ENCODE measurements around the gene TMCO4. TPM values are rescaled to one million over a fixed set of nuclear protein-coding genes. Genes with fewer than 3 reads are reported as not detected.

TMCO4 gene
- total RNA-seq, 6 experiments from 2014 or later, result 6.4 to 13.5 (median 9.8) TPM

DNA sequence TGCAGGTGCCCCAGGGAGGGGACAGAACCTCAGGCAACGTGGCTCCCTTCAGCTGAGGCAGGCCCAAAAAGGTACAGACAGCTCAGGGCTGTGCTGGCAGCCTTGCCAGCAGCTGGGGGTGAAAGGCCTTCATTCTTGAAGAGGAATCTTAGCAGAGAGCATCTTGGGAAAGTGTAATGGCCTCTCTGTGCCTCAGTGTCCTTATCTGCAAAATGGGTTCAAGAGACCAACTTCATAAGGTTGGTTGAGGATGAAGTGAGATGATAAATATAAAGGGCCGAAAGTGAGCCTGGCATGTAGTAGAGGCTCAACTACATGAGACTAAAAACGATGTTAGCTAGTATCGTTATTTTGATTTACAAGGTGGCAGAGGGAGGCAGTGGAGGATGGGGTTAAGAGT lies 26.2 kb downstream of the TMCO4 start:
- 89% methylated on average over 4 of the region's 4 CpGs for WGBS (ENCODE audit: insufficient coverage, low coverage, low lambda C conversion rate, missing lambda C conversion rate)
- H3K4me3 ChIP-seq, result no peak overlapping the region
- no peak for TF ChIP-seq POLR2A (IDR thresholded peaks at IDR 0.05)
- TF ChIP-seq, protein P1, sequence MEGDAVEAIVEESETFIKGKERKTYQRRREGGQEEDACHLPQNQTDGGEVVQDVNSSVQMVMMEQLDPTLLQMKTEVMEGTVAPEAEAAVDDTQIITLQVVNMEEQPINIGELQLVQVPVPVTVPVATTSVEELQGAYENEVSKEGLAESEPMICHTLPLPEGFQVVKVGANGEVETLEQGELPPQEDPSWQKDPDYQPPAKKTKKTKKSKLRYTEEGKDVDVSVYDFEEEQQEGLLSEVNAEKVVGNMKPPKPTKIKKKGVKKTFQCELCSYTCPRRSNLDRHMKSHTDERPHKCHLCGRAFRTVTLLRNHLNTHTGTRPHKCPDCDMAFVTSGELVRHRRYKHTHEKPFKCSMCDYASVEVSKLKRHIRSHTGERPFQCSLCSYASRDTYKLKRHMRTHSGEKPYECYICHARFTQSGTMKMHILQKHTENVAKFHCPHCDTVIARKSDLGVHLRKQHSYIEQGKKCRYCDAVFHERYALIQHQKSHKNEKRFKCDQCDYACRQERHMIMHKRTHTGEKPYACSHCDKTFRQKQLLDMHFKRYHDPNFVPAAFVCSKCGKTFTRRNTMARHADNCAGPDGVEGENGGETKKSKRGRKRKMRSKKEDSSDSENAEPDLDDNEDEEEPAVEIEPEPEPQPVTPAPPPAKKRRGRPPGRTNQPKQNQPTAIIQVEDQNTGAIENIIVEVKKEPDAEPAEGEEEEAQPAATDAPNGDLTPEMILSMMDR (IDR thresholded peaks at IDR 0.05), result no peak
- H3K36me3 ChIP-seq, result peaks cover 0 to 5% (median 0%) of the 10 kb centered on the region in 4 donors
- DNase-seq, result no peak
- H3K27me3 ChIP-seq, result no peaks in the 10 kb centered on the region
- H3K4me1 ChIP-seq, result no peaks in the 10 kb centered on the region
- intact Hi-C loops (cut with DNase I), result no loop called here
- ATAC-seq, result no peak
- H3K9me3 ChIP-seq, result no peaks in the 10 kb centered on the region
- no peak overlapping the region for H3K27ac ChIP-seq

GRCh38 chr1:19772053-19772452 lies 27.7 kb downstream of the TMCO4 start:
- H3K4me3 ChIP-seq, result no peak overlapping the region
- no peak for TF ChIP-seq POLR2A (IDR thresholded peaks at IDR 0.05)
- TF ChIP-seq, protein P1 (IDR thresholded peaks at IDR 0.05), result no peak
- intact Hi-C loops (cut with DNase I), result no loop called here
- H3K27ac ChIP-seq, result no peak overlapping the region
- no peak for ATAC-seq
- whole genome bisulfite sequencing (ENCODE audit: insufficient coverage, low coverage, low lambda C conversion rate, missing lambda C conversion rate), result 93% methylated on average over 2 of the region's 9 CpGs
- H3K4me1 ChIP-seq, result no peaks in the 10 kb centered on the region
- no peaks in the 10 kb centered on the region for H3K9me3 ChIP-seq
- no peaks in the 10 kb centered on the region for H3K27me3 ChIP-seq
- DNase-seq, result no peak
- H3K36me3 ChIP-seq, result peaks cover 0 to 5% (median 0%) of the 10 kb centered on the region in 4 donors

- ATAC-seq (no peak), DNase-seq (no peak)
- TF ChIP-seq, protein P1 (IDR thresholded peaks at IDR 0.05), result no peak
- TF ChIP-seq POLR2A (IDR thresholded peaks at IDR 0.05), result no peak
- Histone ChIP-seq H3K4me1 (no peaks in the 10 kb centered on the region), H3K36me3 (peaks cover 0 to 5% (median 0%) of the 10 kb centered on the region in 4 donors), H3K9me3 (no peaks in the 10 kb centered on the region), H3K4me3 (no peak overlapping the region), H3K27ac (no peak overlapping the region), H3K27me3 (no peaks in the 10 kb centered on the region)
- intact Hi-C loops (cut with DNase I), result no loop called here
- WGBS (ENCODE audit: insufficient coverage, low coverage, low lambda C conversion rate, missing lambda C conversion rate), result 85% methylated on average over 6 of the region's 6 CpGs
These were observed 28.4 kb downstream of the TMCO4 start for GRCh38 chr1:19771350-19771749.

DNA sequence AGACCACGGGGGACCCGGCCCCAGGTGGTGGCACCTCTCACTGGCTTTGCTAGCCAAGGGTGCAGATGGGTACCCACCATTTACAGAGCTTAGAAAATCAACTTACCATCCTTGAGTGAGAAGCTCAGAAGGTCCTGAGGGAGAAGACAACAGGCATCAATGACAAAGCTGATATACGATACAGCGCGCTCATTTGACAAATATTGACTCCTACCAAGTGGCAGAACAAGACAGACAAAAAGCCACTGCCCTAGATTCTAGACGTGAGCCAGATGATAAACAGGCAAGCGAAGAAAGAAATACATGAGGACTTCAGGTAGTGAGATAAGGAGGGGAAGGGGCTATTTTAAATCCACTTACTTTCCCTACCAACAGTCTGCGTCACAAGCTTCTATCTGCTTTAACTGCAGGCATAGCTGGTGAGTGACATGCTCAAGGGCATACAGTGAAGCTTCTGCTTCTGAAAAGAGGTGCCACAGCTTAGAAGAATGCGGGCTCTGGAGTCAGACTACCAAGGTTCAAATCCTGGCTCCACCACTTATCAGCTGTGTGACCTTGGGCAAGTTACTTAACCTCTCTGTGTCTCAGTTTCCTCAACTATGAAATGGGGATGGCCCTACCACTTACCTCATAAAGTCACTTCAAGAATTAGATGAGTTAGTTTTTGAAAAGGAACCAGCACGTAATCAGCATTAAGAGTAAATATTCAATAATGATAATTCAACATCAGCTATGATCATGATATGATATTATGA lies 29.1 kb downstream of the TMCO4 start:
- TF ChIP-seq POLR2A (IDR thresholded peaks at IDR 0.05), result no peak
- TF ChIP-seq, protein P1 (IDR thresholded peaks at IDR 0.05), result no peak
- Histone ChIP-seq H3K9me3 (no peaks in the 10 kb centered on the region), H3K36me3 (peaks cover 0 to 5% (median 0%) of the 10 kb centered on the region in 4 donors), H3K4me1 (no peaks in the 10 kb centered on the region), H3K27ac (no peak overlapping the region), H3K27me3 (no peaks in the 10 kb centered on the region), H3K4me3 (no peak overlapping the region)
- WGBS (ENCODE audit: insufficient coverage, low coverage, low lambda C conversion rate, missing lambda C conversion rate), result 62% methylated on average over 3 of the region's 10 CpGs
- DNase-seq (no peak), ATAC-seq (no peak)
- intact Hi-C loops (cut with DNase I), result no loop called here

All from right lobe of liver (tissue), 6 donors.